Measurements from ENCODE around the gene ABCA2.

The ABCA2 gene

DNA sequence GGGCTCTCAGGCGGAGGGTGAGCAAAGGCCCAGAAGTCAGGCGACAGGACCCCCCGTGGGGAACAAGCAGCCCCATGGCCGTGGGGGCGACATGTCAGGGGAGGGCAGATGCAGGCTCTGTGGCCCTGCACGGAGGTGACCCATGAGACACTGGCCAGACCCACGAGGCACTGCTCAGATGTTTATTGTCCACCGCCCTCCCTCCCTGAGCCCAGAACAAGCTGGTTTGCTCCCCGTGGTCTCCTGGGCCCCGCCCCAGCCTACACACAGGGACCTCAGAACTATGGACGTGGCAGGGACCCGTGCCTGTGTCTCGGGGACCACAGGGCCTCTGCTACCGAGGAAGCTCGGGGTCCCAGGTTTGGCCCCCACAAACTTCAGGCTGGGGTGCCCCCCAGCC lies 2.0 kb upstream of the ABCA2 start:
- no peak overlapping the region for H3K4me3 ChIP-seq (ENCODE audit: low read depth, low read length)
- TF ChIP-seq, protein P1, sequence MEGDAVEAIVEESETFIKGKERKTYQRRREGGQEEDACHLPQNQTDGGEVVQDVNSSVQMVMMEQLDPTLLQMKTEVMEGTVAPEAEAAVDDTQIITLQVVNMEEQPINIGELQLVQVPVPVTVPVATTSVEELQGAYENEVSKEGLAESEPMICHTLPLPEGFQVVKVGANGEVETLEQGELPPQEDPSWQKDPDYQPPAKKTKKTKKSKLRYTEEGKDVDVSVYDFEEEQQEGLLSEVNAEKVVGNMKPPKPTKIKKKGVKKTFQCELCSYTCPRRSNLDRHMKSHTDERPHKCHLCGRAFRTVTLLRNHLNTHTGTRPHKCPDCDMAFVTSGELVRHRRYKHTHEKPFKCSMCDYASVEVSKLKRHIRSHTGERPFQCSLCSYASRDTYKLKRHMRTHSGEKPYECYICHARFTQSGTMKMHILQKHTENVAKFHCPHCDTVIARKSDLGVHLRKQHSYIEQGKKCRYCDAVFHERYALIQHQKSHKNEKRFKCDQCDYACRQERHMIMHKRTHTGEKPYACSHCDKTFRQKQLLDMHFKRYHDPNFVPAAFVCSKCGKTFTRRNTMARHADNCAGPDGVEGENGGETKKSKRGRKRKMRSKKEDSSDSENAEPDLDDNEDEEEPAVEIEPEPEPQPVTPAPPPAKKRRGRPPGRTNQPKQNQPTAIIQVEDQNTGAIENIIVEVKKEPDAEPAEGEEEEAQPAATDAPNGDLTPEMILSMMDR (conservative IDR thresholded peaks at IDR 0.05; ENCODE audit: low read depth, low read length), result no peak
- DNase-seq (ENCODE audit: low read depth), result no peak

DNA sequence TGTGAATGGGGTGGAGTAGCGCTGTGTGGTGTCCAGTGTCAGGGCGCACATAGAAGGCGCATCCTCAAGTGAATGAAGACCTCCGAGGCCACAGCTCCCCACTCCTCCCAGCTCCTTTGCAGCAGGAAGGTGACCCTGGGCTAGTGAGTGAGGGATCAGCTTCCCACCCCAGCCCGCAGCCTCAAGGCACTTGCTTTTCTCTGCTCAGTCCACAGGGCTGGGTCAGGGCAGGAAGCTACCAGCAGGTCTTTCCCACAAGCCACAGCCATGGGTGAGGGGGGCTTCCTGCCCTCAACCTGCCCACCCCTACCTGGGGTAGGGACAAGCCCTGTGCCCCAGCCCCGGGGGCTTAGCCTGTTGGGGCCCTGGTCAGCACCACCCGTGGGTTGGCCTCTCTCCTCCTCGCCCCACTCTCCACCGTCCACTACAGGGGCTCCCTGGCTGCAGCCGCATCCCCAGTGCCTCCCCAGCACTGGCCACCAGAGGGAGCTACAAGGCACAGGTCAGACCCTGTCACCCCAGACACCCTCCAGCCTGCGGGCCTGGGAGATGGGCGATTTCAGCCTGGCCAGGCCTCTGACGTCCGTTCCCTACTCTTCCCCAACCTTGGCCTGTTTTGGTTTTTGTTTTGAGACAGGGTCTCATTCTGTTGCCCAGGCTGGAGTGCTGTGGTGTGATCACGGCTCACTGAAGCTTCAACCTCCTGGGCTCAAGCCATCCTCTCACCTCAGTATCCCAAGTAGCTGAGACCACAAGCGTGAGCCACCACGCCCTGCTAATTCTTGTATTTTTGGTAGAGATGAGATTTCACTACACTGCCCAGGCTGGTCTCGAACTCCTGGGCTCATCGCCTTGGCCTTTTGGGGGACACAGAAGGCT lies 1.3 kb upstream of the ABCA2 start:
- H3K4me3 ChIP-seq (ENCODE audit: low read depth, low read length), result no peak overlapping the region
- TF ChIP-seq, protein P1 (conservative IDR thresholded peaks at IDR 0.05; ENCODE audit: low read depth, low read length), result peak; percentile 87

DNA sequence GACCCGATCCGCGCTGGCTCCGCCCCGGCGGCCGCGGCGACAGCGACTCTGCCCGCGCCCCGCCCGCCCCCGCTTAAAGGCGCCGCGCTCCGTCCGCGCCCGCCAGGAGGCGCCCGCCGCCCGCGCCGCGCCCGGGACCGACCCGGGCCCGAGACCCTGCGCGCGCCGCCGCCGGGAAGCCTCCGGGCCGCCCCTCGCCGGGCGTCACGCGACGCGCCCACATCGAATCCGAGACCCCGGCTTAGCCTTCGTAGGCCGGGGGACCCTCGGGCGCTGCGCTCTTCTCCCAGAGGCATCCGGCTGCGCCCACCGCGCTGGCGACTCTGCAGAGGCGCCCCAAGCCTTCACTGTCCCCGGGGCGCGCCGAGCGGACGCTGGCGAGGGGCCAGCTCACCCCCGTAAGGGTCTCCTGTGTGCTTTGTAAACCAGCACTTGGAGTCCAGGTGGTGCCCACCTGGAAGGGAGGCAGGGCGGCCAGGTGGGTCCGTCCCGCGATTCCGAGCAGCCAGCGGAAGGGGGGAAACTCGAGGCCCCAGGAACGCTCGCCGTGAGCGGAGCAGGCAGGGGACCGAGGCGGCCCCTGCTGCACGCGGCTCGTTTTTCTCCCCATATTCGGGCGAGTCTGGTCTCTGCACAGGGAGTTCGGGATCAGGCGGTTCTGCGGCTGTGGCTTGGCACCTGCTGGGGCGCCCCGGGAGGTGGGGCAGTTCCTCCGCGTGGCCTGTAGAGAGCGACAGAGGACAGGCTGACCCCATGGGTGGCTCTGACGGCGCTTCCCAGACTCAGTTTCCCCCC lies 423 bp upstream of the ABCA2 start:
- H3K4me3 ChIP-seq (ENCODE audit: low read depth, low read length), result peak overlapping the region; percentile 54
- DNase-seq (ENCODE audit: low read depth), result peak; percentile 35
- TF ChIP-seq, protein P1 (conservative IDR thresholded peaks at IDR 0.05; ENCODE audit: low read depth, low read length), result peak; percentile 44

More for the DNA sequence above, 1.3 kb upstream of the ABCA2 start:
- DNase-seq (ENCODE audit: low read depth), result peak; percentile 57

DNA sequence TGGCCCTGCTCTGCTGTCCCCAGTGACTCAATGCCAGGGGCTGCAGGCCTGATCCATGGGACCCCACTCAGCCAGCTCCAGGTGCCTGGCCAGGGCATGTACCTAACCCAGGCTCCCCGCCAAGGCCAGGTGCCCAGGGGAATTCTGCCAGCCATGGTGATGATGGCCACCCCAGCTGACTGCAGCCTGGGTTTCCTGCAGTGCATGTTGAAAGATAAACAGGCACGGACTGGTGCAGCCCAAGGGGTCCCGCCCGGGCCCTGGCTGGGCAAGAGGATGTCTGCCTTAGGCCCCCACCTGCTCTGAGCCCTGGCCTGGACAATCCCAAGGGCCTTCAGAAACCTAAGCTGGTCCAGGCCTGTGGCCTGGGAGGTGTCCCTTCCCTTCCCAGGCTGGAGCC lies 1.2 kb downstream of the ABCA2 start:
- DNase-seq (ENCODE audit: low read depth), result no peak
- TF ChIP-seq, protein P1 (conservative IDR thresholded peaks at IDR 0.05; ENCODE audit: low read depth, low read length), result no peak
- no peak overlapping the region for H3K4me3 ChIP-seq (ENCODE audit: low read depth, low read length)

DNA sequence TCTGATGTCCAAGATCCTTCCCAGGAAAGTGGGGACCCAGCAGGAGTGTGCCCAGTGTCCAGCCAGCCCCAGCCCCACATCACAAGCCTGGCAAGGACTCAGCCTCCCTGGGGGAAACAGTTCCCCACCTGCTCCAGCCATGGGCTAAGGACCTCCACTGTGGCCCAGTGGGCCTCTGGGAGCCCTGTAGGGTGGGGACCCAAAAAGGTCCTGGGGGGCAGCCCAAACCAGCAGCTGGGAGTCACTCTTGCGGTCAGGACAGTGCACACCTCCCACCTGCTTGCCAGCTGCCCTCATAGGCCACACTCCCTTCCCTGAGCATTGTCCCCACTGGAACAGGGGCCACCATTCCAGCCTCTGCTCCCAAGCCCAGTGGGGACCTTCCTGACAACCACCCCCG lies 1.7 kb downstream of the ABCA2 start:
- TF ChIP-seq, protein P1 (conservative IDR thresholded peaks at IDR 0.05; ENCODE audit: low read depth, low read length), result no peak
- no peak overlapping the region for H3K4me3 ChIP-seq (ENCODE audit: low read depth, low read length)
- no peak for DNase-seq (ENCODE audit: low read depth)

DNA sequence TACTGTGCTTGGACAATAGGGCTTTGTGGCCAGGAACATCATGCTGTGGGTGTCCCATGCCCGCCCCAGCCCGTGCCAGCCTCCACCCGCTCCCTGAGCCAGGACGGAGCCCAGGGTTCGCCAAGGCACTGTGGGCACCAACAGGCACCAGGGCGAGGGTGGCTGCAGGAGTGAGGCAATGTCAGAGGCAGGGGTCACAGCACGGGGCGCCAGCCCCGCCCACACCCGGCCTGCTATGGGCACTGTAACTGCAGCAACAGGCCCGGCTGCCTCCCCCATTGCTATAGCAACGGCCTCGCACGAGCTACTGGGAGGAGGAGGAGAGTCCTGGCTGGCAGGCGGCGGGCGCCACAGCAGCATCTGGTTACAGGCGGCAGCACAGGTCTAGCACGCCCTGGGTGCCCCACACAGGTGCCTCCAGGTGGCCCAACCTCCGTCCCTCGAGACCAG lies 2.5 kb downstream of the ABCA2 start:
- H3K4me3 ChIP-seq (ENCODE audit: low read depth, low read length), result no peak overlapping the region
- TF ChIP-seq, protein P1 (conservative IDR thresholded peaks at IDR 0.05; ENCODE audit: low read depth, low read length), result no peak
- no peak for DNase-seq (ENCODE audit: low read depth)

All from choroid plexus epithelial cell (primary cell).